ENCODE data around the gene COPRS.

COPRS gene, protein sequence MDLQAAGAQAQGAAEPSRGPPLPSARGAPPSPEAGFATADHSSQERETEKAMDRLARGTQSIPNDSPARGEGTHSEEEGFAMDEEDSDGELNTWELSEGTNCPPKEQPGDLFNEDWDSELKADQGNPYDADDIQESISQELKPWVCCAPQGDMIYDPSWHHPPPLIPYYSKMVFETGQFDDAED

DNA sequence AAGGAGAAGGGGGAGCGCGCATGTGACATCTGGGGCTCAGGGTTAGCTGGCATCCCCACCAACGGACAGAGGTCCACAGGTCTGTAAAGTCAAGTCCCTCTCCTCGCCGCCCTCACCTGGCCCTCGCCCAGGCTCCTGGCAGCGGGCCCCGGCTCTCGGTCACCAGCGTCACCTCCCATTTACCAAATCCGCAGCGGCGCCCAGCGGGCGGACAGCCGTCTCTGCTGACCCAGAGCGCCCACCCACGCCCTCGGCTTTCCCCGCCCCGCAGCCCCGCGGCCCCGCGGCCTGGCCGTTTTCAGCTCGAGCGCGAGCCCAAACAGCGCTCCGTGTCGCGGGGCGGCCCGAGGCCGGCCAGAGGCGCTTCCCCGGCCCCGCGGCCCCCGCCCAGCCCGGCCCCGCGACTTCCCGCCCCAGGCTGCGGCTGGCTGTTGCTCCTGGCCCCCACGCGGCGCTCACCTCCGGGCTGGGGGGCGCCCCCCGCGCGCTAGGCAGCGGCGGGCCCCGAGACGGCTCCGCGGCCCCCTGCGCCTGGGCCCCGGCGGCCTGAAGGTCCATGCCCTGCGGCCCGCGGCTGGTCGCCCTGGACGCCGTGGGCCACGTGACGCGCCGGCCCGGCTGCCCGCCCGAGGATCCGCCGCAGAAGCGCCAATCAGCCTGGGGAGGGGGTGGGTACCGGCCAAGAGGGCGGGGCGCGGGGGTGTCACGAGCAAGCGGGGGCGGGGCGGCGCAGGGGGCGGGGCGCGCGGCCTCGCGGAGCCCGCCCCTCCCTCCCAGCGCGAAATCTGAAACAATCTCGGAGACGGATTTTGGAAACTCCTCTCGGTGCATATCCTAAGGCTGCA, at the start of gene COPRS:
Gene COPRS, minus strand, starts transcription at position 603 of the 845 bp plus-strand sequence. Its CDS starts 45 bp downstream, at position 558.
- peak; percentile 93 for DNase-seq (ENCODE audit: low spot score)

DNA sequence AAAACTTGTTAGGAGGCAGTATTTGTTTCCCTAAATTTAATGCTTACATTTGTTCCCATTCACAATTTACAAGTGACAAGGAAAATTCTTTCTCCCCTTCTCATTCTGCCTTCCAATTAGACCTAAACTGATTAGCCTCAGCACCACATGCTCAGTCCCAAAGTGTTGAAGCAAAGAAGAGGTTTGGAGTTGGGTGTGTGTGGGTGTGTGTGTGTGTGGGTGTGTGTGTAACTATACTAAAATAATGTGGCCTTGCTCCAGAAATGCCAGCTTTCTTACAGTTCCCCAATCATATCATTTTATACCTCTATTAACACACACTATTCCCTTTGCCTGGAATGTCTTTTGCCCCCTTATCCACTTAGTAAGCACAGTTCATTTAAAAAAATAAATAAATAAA, 49.3 kb upstream of the COPRS start:
- no peak for DNase-seq (ENCODE audit: low spot score)

DNA sequence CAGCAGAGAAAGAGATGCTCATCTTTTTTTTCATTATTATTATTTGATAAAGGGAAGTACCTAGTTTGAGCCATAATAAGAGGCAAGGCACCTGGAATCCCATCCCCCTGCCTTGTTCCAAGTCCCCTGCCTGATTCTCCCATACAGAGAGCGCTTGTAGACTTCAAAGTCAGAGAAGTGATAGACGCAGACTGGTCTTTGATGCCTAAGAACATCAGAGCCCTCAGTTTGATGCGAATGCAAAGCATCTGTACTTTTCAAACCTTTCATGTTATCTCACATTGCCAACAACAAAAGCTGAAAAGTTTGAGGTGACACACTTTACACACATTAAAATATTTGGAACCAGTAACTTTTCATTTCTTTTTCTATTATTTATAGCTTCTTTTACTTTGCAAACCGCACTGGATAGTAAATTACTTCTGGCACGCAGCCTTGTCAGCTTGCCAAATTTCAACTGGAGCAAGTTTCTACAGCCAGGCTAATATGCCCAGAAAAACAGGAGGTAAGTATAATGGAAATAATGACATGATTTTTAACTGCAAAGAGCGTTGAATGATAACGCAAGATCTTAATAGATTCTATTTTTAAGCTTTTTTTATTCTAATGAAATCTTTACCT, 48.4 kb upstream of the COPRS start:
- no peak for DNase-seq (ENCODE audit: low spot score)

DNA sequence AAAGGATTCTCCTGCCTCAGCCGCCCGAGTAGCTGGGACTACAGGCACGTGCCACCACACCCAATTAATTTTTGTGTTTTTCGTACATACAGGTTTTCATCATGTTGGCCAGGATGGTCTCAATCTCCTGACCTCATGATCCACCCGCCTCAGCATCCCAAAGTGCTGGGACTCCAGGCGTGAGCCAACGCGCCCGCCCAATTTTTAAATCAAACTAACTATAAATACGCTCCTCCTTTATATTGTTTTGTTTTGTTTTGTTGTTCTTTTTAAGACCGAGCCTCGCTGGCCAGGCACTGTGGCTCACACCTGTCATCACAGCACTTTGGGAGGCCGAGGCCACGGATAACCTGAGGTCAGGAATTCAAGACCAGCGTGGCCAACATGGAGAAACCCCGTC, 44.4 kb upstream of the COPRS start:
- DNase-seq (ENCODE audit: low spot score): no peak

DNA sequence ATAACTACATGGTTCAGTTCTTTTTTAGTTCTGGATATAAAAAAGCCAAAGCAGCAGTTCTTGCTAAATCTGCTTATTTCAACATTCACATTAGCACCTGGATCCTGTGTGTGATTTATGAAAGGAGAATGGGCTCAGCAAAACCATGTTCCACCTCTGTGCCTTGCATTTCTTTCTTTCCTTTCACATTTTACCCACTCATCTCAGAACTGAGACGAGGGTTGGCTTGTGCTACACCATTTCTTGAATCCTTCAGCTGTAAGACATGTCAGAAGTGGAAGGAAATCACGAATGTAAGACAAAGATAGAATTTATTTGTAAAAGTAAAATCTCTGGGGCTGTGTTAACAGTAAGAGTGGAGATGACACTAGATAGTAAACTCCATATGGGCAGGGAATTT, 43.6 kb upstream of the COPRS start:
- DNase-seq (ENCODE audit: low spot score): no peak

DNA sequence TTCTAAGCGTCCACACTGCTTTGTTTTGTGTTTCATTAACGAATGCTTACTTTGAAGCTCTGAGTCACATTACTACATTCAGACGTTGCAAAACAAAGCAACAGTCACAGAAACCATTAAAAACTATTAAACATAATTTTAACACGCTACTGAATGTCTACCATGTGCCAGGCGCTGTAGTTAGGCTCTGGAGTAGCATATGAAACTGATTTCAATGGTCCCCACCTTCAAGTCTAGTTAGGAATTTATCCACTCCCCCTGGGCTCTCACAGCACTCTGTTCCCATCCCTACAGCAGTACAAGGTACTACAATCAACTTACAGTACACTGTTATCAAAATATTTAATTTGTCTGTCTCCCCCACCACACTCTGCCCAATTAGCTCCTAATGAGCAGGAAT, 41.8 kb upstream of the COPRS start:
- no peak for DNase-seq (ENCODE audit: low spot score)

DNA sequence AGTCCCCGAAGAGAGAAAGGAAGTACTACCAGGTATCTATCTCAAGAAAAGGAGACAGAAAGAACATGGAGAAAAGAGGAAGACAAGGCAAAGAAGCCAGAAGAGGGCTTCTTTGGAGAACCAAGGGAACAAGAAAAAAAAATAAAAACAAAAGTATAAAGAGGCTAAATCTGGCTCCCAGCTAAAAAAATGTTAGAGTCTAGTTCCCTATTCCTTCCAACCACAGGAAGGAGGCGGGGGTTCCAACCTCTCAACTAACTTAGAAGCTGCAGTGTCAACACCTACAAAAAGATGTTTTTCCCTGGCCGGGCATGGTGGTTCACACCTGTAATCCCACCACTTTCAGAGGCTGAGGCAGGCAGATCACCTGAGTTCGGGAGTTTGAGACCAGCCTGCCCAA, 29.1 kb upstream of the COPRS start:
- no peak for DNase-seq (ENCODE audit: low spot score)

DNA sequence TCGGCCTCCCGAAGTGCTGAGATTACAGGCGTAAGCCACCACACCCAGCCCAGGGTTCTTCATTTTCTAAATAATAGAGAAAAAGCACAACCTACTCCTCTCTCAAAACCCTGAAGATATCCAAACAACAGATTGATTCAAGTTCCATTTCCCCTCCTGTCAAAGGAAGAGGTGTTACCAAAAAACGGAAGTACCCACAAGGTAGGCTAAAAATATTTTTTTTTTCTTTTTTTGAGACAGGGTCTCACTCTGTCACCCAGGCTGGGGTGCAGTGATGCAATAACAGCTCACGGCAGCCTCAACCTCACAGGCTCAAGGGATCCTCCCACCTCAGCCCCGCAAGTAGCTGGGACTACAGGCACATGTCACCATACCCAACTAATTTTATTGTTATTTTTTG, 23.5 kb upstream of the COPRS start:
- no peak for DNase-seq (ENCODE audit: low spot score)

DNA sequence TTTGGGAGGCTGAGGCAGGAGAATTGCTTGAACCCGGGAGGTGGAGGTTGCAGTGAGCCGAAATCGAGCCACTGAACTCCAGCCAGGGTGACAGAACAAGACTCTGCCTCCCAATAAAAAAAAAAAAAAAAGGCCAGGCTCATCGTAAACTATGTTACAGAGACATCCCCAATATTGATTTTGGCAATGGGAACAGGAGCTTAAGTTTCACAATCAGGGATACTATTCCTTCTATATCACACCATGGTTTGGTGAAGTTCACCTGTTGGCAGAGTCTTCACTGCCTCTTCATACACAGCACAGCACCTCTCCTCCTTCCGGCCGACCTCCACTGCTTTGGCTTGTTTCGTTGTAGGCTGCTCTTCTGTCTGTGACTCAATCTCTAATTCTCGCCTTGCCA, 21.3 kb upstream of the COPRS start:
- DNase-seq (ENCODE audit: low spot score): no peak

DNA sequence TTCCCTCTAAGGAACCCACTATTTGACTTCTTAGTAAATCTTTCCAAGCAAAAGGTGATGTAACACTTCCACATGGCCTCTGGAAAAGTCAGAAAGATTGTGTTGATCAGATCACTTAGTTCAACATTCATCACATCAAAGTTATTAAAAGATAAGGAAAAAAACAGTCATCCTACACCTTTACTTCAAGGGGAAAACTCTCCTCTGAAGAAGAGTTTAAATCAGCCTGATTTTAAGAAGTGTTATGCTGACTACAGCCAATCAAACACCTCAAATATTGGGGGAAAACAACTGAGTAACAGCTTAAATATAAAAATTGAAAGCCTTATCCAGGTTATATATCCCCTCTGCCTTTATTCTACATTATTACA, 19.6 kb upstream of the COPRS start:
- no peak for DNase-seq (ENCODE audit: low spot score)

DNA sequence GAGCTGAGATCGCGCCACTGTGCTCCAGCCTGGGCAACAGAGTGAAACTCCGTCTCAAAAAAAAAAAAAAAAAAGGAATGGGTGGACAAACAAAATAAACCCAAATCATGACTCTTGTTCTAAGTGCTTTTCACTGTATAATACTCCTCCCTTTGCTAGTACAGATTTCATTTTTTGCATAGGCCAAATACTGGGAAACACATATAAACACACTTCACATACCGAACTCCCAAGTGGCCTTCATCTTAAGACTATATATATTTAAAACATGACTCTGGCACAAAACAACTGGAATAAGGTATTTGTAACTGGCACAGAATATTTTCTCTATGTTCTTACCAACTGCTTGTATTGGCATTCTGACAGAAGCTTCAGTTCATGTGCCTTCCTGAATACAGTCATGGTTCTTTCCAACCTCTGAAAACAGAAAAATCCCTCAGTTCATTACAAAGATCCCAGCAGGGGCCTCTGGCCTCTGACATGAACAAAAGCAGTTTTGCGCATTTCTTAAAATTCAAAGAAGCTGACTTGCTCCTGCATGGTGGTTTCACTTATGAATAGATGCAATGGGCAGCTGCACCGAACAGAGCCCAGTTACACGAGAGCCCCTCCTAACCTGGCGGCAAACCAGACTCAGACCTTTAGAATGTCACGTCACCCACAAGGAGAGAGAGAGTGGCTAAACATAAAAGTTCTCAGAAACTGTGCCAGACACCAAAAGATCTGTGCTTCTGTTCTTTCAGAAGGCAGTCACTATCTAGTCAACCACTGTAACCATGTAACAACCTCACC, 19.1 kb upstream of the COPRS start:
- no peak for DNase-seq (ENCODE audit: low spot score)

DNA sequence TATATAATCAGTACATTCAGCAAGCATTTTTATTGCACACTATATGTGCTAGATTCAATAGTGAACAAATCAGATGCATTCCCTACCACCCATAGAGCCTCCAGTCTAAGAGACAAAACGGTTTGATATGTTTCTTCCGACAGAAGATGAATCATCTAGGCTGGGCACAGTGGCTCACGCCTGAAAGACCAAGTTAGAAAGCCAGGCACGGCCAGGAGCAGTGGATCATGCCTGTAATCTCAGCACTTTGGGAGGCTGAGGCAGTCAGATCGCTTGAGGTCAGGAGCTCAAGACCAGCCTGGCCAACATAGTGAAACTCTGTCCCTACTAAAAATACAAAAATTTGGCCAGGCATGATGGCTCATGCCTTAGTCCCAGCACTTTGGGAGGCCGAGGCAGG, 18.3 kb upstream of the COPRS start:
- no peak for DNase-seq (ENCODE audit: low spot score)

DNA sequence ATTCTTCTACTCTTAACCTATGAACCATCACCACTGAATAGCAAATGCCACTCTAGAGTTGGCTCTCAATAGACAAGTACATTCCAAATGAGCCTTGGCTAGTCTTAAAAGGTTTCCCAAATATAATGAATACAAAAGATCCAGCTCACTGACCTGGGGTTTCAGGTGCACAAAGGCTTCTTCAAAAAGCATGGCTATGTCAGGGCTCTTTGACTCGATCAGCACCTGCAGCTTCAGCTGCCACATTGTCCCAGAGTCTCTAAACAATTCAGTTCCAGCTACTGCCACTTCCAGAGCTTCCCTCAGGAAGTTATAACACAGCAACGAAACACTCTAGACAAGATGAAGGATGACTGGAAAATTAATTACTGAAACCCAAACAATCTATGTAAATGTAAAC, 16.0 kb upstream of the COPRS start:
- DNase-seq (ENCODE audit: low spot score): no peak

DNA sequence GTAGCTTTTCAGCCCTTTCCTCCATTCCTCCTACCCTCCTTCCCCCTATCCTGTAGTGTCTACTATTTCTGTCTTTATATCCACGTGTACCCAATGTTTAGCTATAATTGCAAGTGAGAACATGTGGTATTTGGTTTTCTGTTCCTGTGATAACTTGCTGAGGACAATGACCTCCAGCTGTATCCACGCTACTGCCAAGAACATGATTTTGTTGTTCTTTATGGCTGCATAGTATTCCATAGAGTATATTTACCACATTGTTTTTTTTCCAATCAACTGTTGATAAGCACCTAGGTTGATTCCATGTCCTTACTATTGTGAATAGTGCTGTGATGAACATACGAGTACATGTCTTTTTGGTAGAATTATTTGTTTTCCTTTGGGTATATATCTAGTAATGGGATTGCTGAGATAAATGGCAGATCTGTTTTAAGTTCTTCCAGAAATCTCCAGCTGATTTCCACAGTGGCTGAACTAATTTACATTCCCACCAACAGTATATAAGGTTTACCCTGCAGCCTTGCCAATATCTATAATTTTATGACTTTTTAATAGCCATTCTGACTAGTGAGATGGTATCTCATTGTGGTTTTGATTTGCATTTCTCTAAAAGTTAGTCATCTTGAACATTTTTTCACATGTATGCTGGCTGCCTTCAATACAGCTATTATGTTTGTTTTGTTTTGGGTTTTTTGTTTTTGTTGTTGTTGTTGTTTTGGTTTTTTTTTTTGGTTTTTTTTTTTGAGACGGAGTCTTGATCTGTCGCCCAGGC, 10.9 kb upstream of the COPRS start:
- no peak for DNase-seq (ENCODE audit: low spot score)

DNA sequence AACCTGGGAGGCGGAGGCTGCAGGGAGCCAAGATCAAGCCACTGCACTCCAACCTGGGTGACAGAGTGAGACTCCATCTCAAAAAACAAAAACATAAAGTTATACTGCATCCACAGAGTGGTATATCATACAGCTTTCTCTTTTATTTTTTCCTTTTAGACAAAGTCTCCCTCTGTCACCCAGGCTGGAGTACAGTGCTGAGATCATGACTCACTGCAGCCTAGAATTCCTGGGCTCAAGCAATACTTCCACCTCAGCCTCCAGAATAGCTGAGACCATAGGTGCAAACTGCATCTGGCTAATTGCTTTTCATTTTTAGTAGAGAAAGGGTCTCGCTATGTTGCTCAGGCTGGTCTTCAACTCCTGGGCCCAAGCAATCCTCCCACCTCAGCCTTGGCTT, 10.0 kb upstream of the COPRS start:
- no peak for DNase-seq (ENCODE audit: low spot score)

DNA sequence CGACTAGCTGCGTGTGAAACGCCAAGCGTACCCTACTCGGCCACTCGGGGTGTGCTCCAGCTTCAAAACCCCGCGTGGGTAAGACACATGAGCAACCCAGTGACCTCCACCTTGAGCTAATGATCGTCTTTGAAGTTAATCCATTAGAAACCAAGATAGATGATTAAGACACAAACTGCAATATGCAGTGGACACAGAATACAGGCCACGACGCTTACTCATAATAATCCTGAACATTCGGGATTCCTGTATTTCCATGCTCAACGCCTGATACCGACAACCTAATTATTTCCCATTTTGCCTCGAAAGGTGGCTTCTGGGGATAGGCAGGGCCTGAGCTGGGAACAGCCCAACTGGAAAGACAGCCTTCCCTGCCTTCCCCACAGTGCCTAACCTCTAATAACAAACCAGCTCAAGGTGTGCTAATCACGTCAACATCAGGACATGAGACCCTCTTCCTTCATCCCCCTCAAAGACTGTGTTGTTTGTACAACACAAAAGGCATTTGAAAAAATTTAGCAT, 504 bp upstream of the COPRS start:
- no peak for DNase-seq (ENCODE audit: low spot score)

DNA sequence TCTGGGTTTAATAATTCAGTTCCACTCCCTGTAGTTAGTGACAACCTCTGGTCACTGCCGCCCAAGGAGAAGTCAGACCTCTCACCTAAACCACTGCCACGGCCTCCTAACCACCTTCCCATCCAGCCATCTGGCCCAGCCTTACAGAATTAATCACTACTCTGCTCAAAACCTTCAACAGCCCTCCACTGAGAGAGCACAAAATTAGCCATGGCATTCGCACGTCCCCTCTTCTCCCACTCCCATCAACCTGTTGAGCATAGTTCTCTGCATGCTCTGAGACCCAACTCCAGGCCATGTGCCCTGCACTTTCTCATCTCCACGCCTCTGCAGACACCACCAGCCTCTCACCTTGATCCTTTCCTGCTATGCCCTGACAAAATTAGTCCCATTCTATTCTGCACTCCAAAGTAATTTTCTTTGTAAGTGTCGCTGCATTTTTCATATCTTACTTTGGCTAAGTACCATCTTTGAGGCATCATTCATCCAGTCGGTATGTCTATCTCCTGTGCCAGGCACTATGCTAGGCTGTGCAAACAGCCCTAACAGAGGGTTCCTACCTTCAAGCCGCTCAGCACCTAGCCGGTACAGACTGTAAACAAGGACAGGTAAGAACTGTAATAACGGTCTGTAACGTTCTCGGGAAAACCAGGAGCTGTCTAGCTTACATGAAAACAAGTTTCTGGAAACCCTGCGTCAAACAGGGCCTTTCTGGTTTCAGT, 963 bp downstream of the COPRS start:
- no peak for DNase-seq (ENCODE audit: low spot score)

DNA sequence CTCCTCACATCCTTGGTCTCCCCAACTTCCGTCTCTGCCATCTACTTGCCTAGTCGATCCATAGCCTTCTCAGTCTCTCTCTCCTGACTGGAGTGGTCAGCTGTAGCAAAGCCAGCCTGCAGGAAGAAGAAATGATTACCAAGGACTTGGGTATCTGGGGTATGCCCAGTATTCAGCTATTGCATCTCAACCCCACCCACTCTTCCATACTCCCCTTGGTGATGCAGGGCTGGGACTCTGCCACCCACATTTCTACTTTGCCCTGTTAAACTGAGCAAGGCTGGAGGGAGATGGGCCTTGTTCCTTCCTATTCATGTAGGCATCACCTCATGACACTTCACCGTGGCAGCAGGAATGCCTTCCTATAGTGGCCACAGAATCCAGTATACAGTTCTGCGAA, 2.3 kb downstream of the COPRS start:
- DNase-seq (ENCODE audit: low spot score): no peak

DNA sequence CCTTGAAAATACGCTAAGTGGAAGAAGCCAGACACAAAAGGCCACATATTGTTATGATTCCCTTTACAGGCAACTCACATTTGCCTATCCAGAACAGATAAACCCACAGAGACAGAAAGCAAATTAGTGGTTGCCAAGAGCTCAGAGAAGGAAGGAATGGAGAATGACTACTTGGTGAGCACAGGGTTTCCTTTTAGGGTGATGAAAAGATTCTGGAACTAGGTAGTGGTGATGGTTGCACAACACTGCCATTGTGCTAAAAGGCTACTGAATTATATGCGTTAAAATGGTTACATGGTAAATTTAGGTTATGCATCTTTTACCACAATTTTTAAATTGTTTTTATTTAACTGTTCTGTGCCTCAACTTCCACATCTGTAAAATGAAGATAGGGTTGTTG, 4.4 kb downstream of the COPRS start:
- DNase-seq (ENCODE audit: low spot score): no peak

DNA sequence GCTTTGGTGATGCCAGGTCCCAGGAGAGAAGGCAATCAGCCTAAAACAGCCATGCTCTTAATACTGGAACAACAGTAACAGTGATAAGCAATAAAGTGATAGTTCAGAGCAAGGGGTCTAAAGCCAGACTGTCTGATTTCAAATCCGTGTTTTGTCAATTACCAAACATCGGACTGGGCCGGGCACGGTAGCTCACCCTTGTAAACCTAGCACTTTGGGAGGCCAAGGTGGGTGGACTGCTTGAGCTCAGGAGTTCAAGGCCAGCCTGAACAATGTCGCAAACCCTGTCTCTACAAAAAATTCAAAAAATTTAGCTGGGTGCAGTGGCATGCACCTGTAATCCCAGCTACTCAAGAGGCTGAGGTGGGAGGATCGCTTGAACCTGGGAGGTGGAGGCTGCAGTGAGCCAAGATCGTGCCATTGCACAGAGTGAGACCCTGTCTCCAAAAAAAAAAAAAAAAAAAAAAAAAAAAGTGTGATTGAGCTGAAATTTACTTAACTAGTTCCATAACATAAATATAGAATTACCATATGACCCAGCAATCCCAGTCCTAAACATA, 5.1 kb downstream of the COPRS start:
- DNase-seq (ENCODE audit: low spot score): no peak

DNA sequence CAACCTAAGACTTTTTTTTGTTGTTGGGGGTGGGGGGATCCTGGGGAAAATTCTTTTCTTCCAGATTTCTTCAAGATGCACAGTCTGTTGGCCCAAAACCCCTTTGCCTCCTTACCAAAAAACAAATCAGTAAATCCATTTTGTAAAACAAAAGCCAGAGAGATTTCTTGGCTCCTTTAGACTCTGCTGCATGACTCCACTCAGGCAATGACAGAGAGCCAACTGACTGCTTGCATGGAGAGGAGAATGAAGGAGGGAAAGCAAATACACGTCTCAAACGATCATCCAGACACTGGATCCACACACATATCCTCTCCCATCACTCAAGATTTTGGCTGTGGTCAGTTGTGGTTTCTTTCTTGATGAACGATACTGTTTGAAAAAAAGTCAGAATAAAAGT, 13.8 kb downstream of the COPRS start:
- no peak for DNase-seq (ENCODE audit: low spot score)

Data from left forelimb (tissue), 1 donor.